ENCODE data around the gene FAM53B. TPM values are rescaled to one million over a fixed set of nuclear protein-coding genes. Genes with fewer than 3 reads are reported as not detected.

FAM53B gene
- total RNA-seq, 3 donors from 2014 or later, result 12.9 to 19.2 (median 18.2) TPM

- Mint-ChIP-seq H3K36me3 (ENCODE audit: insufficient read depth) (peaks cover 8% of the 10 kb centered on the region), H3K4me1 (ENCODE audit: low read depth) (peaks cover 83% of the 10 kb centered on the region), H3K27me3 (ENCODE audit: low read depth) (no peaks in the 10 kb centered on the region), H3K9me3 (no peaks in the 10 kb centered on the region), H3K4me3 (peak overlapping the region; percentile 56)
- DNase-seq (no peak), ATAC-seq (peak in 1 of 2 donors; percentile 33)
These were observed 86.4 kb downstream of the FAM53B start for GRCh38 chr10:124657806-124658205.

- Mint-ChIP-seq H3K4me1 (ENCODE audit: low read depth) (peaks cover 89% of the 10 kb centered on the region), H3K27me3 (ENCODE audit: low read depth) (no peaks in the 10 kb centered on the region), H3K4me3 (no peak overlapping the region), H3K9me3 (no peaks in the 10 kb centered on the region), H3K36me3 (ENCODE audit: insufficient read depth) (peaks cover 8% of the 10 kb centered on the region)
- no peak for ATAC-seq
- DNase-seq, result no peak
These were observed 87.6 kb downstream of the FAM53B start for GRCh38 chr10:124656541-124656940.

- ATAC-seq, result no peak
- Mint-ChIP-seq H3K27me3 (ENCODE audit: low read depth) (no peaks in the 10 kb centered on the region), H3K4me3 (no peak overlapping the region), H3K9me3 (no peaks in the 10 kb centered on the region), H3K36me3 (ENCODE audit: insufficient read depth) (peaks cover 7% of the 10 kb centered on the region), H3K4me1 (ENCODE audit: low read depth) (peaks cover 90% of the 10 kb centered on the region)
- DNase-seq, result no peak
These were observed 88.1 kb downstream of the FAM53B start for GRCh38 chr10:124656113-124656490.

GRCh38 chr10:124655191-124656112 is 88.7 kb downstream of the FAM53B start:
- Mint-ChIP-seq H3K36me3 (ENCODE audit: insufficient read depth) (peaks cover 4% of the 10 kb centered on the region), H3K4me3 (no peak overlapping the region), H3K27me3 (ENCODE audit: low read depth) (no peaks in the 10 kb centered on the region), H3K9me3 (no peaks in the 10 kb centered on the region), H3K4me1 (ENCODE audit: low read depth) (peaks cover 92% of the 10 kb centered on the region)
- DNase-seq (no peak), ATAC-seq (no peak)

- Mint-ChIP-seq H3K4me3 (no peak overlapping the region), H3K9me3 (no peaks in the 10 kb centered on the region), H3K36me3 (ENCODE audit: insufficient read depth) (peaks cover 4% of the 10 kb centered on the region), H3K4me1 (ENCODE audit: low read depth) (peaks cover 92% of the 10 kb centered on the region), H3K27me3 (ENCODE audit: low read depth) (no peaks in the 10 kb centered on the region)
- DNase-seq (no peak), ATAC-seq (no peak)
These were observed 89.5 kb downstream of the FAM53B start for GRCh38 chr10:124654686-124655085.

- DNase-seq, result no peak
- H3K4me3 Mint-ChIP-seq, result no peak overlapping the region
- ATAC-seq, result no peak
- H3K9me3 Mint-ChIP-seq, result no peaks in the 10 kb centered on the region
- peaks cover 92% of the 10 kb centered on the region for H3K4me1 Mint-ChIP-seq (ENCODE audit: low read depth)
- no peaks in the 10 kb centered on the region for H3K27me3 Mint-ChIP-seq (ENCODE audit: low read depth)
- peaks cover 4% of the 10 kb centered on the region for H3K36me3 Mint-ChIP-seq (ENCODE audit: insufficient read depth)
These were observed 90.1 kb downstream of the FAM53B start for GRCh38 chr10:124653811-124654651.

GRCh38 chr10:124653311-124653710 is 90.9 kb downstream of the FAM53B start:
- Mint-ChIP-seq H3K27me3 (ENCODE audit: low read depth) (no peaks in the 10 kb centered on the region), H3K4me3 (no peak overlapping the region), H3K36me3 (ENCODE audit: insufficient read depth) (peaks cover 4% of the 10 kb centered on the region), H3K9me3 (no peaks in the 10 kb centered on the region), H3K4me1 (ENCODE audit: low read depth) (peaks cover 92% of the 10 kb centered on the region)
- ATAC-seq (no peak), DNase-seq (no peak)

GRCh38 chr10:124652701-124653100 is 91.5 kb downstream of the FAM53B start:
- Mint-ChIP-seq H3K27me3 (ENCODE audit: low read depth) (no peaks in the 10 kb centered on the region), H3K36me3 (ENCODE audit: insufficient read depth) (peaks cover 4% of the 10 kb centered on the region), H3K4me3 (no peak overlapping the region), H3K9me3 (no peaks in the 10 kb centered on the region), H3K4me1 (ENCODE audit: low read depth) (peaks cover 92% of the 10 kb centered on the region)
- no peak for ATAC-seq
- DNase-seq, result no peak

- ATAC-seq (no peak), DNase-seq (no peak)
- H3K9me3 Mint-ChIP-seq, result no peaks in the 10 kb centered on the region
- H3K36me3 Mint-ChIP-seq (ENCODE audit: insufficient read depth), result peaks cover 4% of the 10 kb centered on the region
- H3K27me3 Mint-ChIP-seq (ENCODE audit: low read depth), result no peaks in the 10 kb centered on the region
- peaks cover 92% of the 10 kb centered on the region for H3K4me1 Mint-ChIP-seq (ENCODE audit: low read depth)
- peak overlapping the region; percentile 1 for H3K4me3 Mint-ChIP-seq
These were observed 92.0 kb downstream of the FAM53B start for GRCh38 chr10:124652200-124652599.

- no peak for DNase-seq
- H3K4me1 Mint-ChIP-seq (ENCODE audit: low read depth), result peaks cover 96% of the 10 kb centered on the region
- H3K36me3 Mint-ChIP-seq (ENCODE audit: insufficient read depth), result peaks cover 4% of the 10 kb centered on the region
- H3K9me3 Mint-ChIP-seq, result no peaks in the 10 kb centered on the region
- peak overlapping the region; percentile 55 for H3K4me3 Mint-ChIP-seq
- peak in 1 of 2 donors; percentile 24 for ATAC-seq
- no peaks in the 10 kb centered on the region for H3K27me3 Mint-ChIP-seq (ENCODE audit: low read depth)
These were observed 92.7 kb downstream of the FAM53B start for GRCh38 chr10:124651402-124651891.

GRCh38 chr10:124650820-124651401 is 93.3 kb downstream of the FAM53B start:
- Mint-ChIP-seq H3K4me1 (ENCODE audit: low read depth) (peaks cover 97% of the 10 kb centered on the region), H3K4me3 (peak overlapping the region; percentile 55), H3K36me3 (ENCODE audit: insufficient read depth) (peaks cover 4% of the 10 kb centered on the region), H3K9me3 (no peaks in the 10 kb centered on the region), H3K27me3 (ENCODE audit: low read depth) (no peaks in the 10 kb centered on the region)
- peak; percentile 66 to 69 for ATAC-seq
- peak; percentile 60 for DNase-seq

GRCh38 chr10:124650263-124650662 is 93.9 kb downstream of the FAM53B start:
- DNase-seq, result no peak
- no peaks in the 10 kb centered on the region for H3K9me3 Mint-ChIP-seq
- peak overlapping the region; percentile 55 for H3K4me3 Mint-ChIP-seq
- H3K4me1 Mint-ChIP-seq (ENCODE audit: low read depth), result peaks cover 96% of the 10 kb centered on the region
- ATAC-seq, result peak in 1 of 2 donors; percentile 22
- no peaks in the 10 kb centered on the region for H3K36me3 Mint-ChIP-seq (ENCODE audit: insufficient read depth)
- no peaks in the 10 kb centered on the region for H3K27me3 Mint-ChIP-seq (ENCODE audit: low read depth)

GRCh38 chr10:124649214-124649613 is 95.0 kb downstream of the FAM53B start:
- ATAC-seq (no peak), DNase-seq (no peak)
- Mint-ChIP-seq H3K4me3 (no peak overlapping the region), H3K9me3 (no peaks in the 10 kb centered on the region), H3K27me3 (ENCODE audit: low read depth) (no peaks in the 10 kb centered on the region), H3K36me3 (ENCODE audit: insufficient read depth) (no peaks in the 10 kb centered on the region), H3K4me1 (ENCODE audit: low read depth) (peaks cover 96% of the 10 kb centered on the region)

- Mint-ChIP-seq H3K36me3 (ENCODE audit: insufficient read depth) (no peaks in the 10 kb centered on the region), H3K27me3 (ENCODE audit: low read depth) (no peaks in the 10 kb centered on the region), H3K9me3 (no peaks in the 10 kb centered on the region), H3K4me3 (peak overlapping the region; percentile 48), H3K4me1 (ENCODE audit: low read depth) (peaks cover 96% of the 10 kb centered on the region)
- DNase-seq (peak; percentile 34), ATAC-seq (peak; percentile 39 to 44)
These were observed 95.4 kb downstream of the FAM53B start for GRCh38 chr10:124648738-124649137.

Measured in activated T-cell treated with anti-CD3 and anti-CD28 coated beads, Interleukin-2, amount 50 U/mL, for 4 hours (primary cell).